Kidney (tissue), 22 donors: ENCODE measurements around the gene NOL6. TPM values are rescaled to one million over a fixed set of nuclear protein-coding genes. Genes with fewer than 3 reads are reported as not detected.
A peak's percentile ranks its signal among the peaks of the same experiment; 100 is the strongest.
"Not testable (repeated sequence)": the region's sequence is repeated elsewhere in the genome, so short reads cannot be mapped to it uniquely, and the experiment has no call there.

Source experiments
- DNase-seq, 5 donors: peaks; one replicate each; pipeline ENCODE4 v3.0.0-alpha.2; 2013 to 2020
- FAIRE-seq: peaks from 2 replicates; lab custom pipeline; 2012; peaks lifted over from hg19 to GRCh38; lab: Jason Lieb, UNC
- H3K27ac ChIP-seq, 2 donors: one replicate each; pipeline ENCODE4 v1.7.0; 2013; ENCODE audit warnings: low read depth in 2 of 2, low read length in 2 of 2, inconsistent platforms in 1 of 2
- H3K27me3 ChIP-seq: one replicate; pipeline ENCODE4 v1.7.1; 2013; ENCODE audit warnings: low read length, inconsistent platforms; ENCODE audit not compliant: control insufficient read depth, insufficient read depth
- H3K36me3 ChIP-seq, 3 donors: one replicate each; pipeline versions ENCODE4 v1.7.0 to v1.7.1; 2013; ENCODE audit warnings: low read length in 3 of 3, control low read depth in 1 of 3, inconsistent platforms in 1 of 3; ENCODE audit not compliant: insufficient read depth in 3 of 3, control insufficient read depth in 2 of 3
- H3K4me1 ChIP-seq, 3 donors: one replicate each; pipeline versions ENCODE4 v1.7.0 to v1.7.1; 2013; ENCODE audit warnings: low read length in 3 of 3, inconsistent platforms in 1 of 3, low read depth in 1 of 3; ENCODE audit not compliant: control insufficient read depth in 2 of 3, insufficient read depth in 2 of 3
- H3K4me3 ChIP-seq, 3 donors: one replicate each; pipeline versions ENCODE4 v1.7.0 to v1.8.1; 2013; ENCODE audit warnings: low read length in 3 of 3, control low read depth in 1 of 3, inconsistent platforms in 1 of 3
- H3K9ac ChIP-seq, 3 donors: one replicate each; pipeline versions ENCODE4 v1.7.0 to v1.7.1; 2013; ENCODE audit warnings: low read length in 3 of 3, control low read depth in 1 of 3, inconsistent platforms in 1 of 3
- H3K9me3 ChIP-seq, 3 donors: one replicate each; pipeline versions ENCODE4 v1.7.0 to v1.7.1; 2013; ENCODE audit warnings: low read length in 3 of 3, control low read depth in 1 of 3, inconsistent platforms in 1 of 3; ENCODE audit not compliant: control insufficient read depth in 2 of 3, insufficient read depth in 1 of 3
- intact Hi-C: fragments of 100-400 bp; cut with DNase I; formaldehyde crosslinking; loops from one replicate; pipeline ENCODE4 v1.11.1; 2022
- long read RNA-seq, 10 donors: library from polyadenylated mRNA in 1 of 10; unstranded in 1 of 10; transcript quantifications; one replicate each; pipeline ENCODE4 v2.0.0 and lab custom pipeline, GENCODE V29; 2021 to 2026
- polyA plus RNA-seq: library from polyadenylated mRNA; stranded (reverse); fragments of 350-450 nt; fragmentation: Illumina TruSeq; extraction: RNeasy Lipid Tissue Mini Kit (QIAGEN cat#74804); gene quantifications from one replicate; pipeline ENCODE4 v1.2.3, GENCODE V29; 2014; ENCODE audit warnings: low read depth, low replicate concordance; ENCODE audit not compliant: insufficient read depth
- total RNA-seq: library from RNA; stranded (reverse); fragmentation: NEBNext Ultra II Directional; extraction: Animal tissue kit (Norgen Biotek cat#: 25700); gene quantifications from one replicate; pipeline ENCODE4 v1.2.1, GENCODE V29; 2021
- TF ChIP-seq, protein P1 (sequence below): IDR thresholded peaks from 3 replicates; pipeline ENCODE4 v1.5.1; 2012; ENCODE audit warnings: mild to moderate bottlenecking, moderate library complexity, borderline replicate concordance; ENCODE audit not compliant: insufficient read depth; ENCODE audit errors: extremely low read depth
- donor health status: control.
- donor health status: control.
- donor health status: control.
- donor health status: control.
- donor health status: control.
- donor health status: DM: yes; HTN: yes; CAD: no.
- donor health status: Normal renal cell carcinoma (clear cell type).

The NOL6 gene, protein sequence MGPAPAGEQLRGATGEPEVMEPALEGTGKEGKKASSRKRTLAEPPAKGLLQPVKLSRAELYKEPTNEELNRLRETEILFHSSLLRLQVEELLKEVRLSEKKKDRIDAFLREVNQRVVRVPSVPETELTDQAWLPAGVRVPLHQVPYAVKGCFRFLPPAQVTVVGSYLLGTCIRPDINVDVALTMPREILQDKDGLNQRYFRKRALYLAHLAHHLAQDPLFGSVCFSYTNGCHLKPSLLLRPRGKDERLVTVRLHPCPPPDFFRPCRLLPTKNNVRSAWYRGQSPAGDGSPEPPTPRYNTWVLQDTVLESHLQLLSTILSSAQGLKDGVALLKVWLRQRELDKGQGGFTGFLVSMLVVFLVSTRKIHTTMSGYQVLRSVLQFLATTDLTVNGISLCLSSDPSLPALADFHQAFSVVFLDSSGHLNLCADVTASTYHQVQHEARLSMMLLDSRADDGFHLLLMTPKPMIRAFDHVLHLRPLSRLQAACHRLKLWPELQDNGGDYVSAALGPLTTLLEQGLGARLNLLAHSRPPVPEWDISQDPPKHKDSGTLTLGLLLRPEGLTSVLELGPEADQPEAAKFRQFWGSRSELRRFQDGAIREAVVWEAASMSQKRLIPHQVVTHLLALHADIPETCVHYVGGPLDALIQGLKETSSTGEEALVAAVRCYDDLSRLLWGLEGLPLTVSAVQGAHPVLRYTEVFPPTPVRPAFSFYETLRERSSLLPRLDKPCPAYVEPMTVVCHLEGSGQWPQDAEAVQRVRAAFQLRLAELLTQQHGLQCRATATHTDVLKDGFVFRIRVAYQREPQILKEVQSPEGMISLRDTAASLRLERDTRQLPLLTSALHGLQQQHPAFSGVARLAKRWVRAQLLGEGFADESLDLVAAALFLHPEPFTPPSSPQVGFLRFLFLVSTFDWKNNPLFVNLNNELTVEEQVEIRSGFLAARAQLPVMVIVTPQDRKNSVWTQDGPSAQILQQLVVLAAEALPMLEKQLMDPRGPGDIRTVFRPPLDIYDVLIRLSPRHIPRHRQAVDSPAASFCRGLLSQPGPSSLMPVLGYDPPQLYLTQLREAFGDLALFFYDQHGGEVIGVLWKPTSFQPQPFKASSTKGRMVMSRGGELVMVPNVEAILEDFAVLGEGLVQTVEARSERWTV
- total RNA-seq (32.8 TPM), polyA plus RNA-seq (10.8 TPM)
- long read RNA-seq, donor 1, full-length matches to known transcripts: 2 of 2 reads
- long read RNA-seq, donor 1, partial matches to known transcripts: 0 of 2 reads
- long read RNA-seq, donor 1, other reads (novel, unspliced or antisense): 0 of 2 reads
- long read RNA-seq, donor 2: 0 reads
- long read RNA-seq, donor 3: 0 reads
- long read RNA-seq, donor 4: 0 reads
- long read RNA-seq, donor 5: 0 reads
- long read RNA-seq, donor 6: 0 reads
- long read RNA-seq, donor 7, full-length matches to known transcripts: 3 of 24 reads
- long read RNA-seq, donor 7, partial matches to known transcripts: 19 of 24 reads
- long read RNA-seq, donor 7, other reads (novel, unspliced or antisense): 2 of 24 reads
- long read RNA-seq, donor 8: 0 reads
- long read RNA-seq, donor 9, partial matches to known transcripts: 0 of 1 reads
- long read RNA-seq, donor 9, other reads (novel, unspliced or antisense): 0 of 1 reads
- long read RNA-seq, donor 10, partial matches to known transcripts: 0 of 1 reads
- long read RNA-seq, donor 10, other reads (novel, unspliced or antisense): 0 of 1 reads

DNA sequence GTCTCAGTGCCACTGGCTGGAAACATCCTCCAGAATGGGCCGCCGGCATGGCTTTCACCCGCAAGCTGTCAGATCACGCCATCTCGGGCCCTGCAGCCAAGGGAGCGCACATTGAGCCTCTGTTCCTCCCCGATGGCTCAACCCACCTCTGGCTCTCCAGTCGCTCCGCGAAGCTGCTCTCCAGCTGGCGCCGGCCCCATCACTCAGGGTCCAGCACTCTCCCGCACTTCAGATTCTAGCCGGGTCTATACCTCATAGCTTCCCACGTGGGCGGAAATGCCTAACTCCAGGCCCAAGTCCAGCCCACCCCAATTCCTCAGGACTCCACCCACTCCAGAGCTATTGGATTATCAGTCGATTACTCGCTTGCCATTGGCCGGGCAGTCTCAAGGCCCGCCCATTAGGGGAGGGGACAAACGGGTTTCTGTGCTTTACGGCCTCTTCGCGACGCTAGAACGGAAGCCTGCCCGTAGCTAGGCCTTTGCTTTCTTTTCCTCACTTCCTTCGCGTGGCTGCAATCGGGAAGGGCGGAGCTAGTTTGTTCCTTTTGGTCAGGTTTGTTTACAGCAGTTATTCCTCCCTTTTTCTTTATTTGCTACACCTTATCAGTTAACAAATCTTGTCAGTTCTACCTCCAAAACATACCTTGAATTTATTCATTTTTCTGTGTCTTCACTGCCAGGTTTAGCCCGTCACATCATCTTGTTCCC lies at the start of gene NOL6:
Gene NOL6, minus strand, starts transcription at position 282 of the 710 bp plus-strand sequence. Its CDS starts 82 bp downstream, at position 200.
- peak within 1 kb of the TSS; percentile 74 to 90 (median 78) for H3K9ac ChIP-seq
- peaks cover 2 to 21% (median 18%) of the 10 kb centered on the region in 3 donors for H3K36me3 ChIP-seq
- H3K4me3 ChIP-seq: peak within 1 kb of the TSS; percentile 94 to 99 (median 96)
- peak; percentile 98 to 100 (median 99) for DNase-seq
- FAIRE-seq: peak; percentile 99
- TF ChIP-seq, protein P1, sequence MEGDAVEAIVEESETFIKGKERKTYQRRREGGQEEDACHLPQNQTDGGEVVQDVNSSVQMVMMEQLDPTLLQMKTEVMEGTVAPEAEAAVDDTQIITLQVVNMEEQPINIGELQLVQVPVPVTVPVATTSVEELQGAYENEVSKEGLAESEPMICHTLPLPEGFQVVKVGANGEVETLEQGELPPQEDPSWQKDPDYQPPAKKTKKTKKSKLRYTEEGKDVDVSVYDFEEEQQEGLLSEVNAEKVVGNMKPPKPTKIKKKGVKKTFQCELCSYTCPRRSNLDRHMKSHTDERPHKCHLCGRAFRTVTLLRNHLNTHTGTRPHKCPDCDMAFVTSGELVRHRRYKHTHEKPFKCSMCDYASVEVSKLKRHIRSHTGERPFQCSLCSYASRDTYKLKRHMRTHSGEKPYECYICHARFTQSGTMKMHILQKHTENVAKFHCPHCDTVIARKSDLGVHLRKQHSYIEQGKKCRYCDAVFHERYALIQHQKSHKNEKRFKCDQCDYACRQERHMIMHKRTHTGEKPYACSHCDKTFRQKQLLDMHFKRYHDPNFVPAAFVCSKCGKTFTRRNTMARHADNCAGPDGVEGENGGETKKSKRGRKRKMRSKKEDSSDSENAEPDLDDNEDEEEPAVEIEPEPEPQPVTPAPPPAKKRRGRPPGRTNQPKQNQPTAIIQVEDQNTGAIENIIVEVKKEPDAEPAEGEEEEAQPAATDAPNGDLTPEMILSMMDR: no peak
- H3K4me1 ChIP-seq: peaks cover 0 to 7% (median 4%) of the 10 kb centered on the region in 3 donors
- peak within 1 kb of the TSS in 1 of 2 donors; percentile 80 for H3K27ac ChIP-seq
- H3K9me3 ChIP-seq: no peaks in the 10 kb centered on the region
- intact Hi-C loops: no loop called here
- no peaks in the 10 kb centered on the region for H3K27me3 ChIP-seq

DNA sequence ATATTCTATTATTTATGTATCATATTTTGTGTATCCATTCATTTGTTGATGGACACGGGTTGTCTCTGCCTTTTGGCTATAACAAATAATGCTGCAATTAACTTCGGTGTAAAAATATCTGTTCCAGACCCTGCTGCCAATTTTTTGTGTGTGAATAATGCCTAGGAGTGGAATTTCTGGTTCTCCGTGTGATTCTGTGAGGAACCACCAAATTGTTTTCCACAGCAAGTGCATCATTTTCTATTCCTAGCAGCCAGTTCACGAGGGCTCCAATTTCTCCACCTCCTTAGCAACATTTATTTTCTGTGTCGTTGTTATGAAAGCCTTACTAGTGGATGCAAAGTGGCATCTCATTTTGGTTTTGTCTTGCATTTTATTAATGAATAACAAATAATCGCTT lies 48.1 kb upstream of the NOL6 start:
- H3K27ac ChIP-seq, H3K9ac ChIP-seq, FAIRE-seq, H3K36me3 ChIP-seq, H3K4me3 ChIP-seq, DNase-seq, H3K9me3 ChIP-seq, intact Hi-C loops, H3K4me1 ChIP-seq: not testable (repeated sequence)
- H3K27me3 ChIP-seq: peaks cover 13% of the 10 kb centered on the region

DNA sequence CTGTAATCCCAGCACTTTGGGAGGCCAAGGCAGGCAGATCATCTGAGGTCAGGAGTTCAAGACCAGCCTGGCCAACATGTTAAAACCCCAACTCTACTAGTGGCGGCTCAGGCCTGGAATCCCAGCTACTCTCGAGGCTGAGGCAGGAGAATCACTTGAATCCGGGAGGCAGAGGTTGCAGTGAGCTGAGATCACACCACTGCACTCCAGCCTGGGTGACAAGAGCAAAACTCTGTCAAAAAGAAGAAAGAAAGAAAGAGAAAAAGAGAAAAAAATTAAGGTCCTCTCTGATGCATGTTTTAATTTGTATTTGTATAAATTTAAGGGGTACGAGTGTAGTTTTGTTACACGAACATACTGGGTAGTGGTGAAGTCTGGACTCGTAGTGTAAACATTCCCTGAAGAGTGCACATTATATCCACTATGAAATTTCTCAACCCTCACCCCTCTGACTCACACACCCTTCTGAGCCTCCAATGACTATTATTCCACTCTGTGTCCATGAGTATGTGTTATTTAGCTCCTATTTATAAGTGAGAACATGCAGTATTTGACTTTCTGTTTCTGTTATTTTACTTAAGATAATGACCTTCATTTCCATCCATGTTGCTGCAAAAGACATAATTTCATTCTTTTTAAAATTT lies 44.3 kb upstream of the NOL6 start:
- H3K27me3 ChIP-seq, H3K27ac ChIP-seq, DNase-seq, H3K4me3 ChIP-seq, FAIRE-seq, H3K9me3 ChIP-seq, H3K36me3 ChIP-seq, H3K4me1 ChIP-seq, intact Hi-C loops, H3K9ac ChIP-seq: not testable (repeated sequence)
